ENCODE data around the gene SLC9A2.

Gene SLC9A2

GRCh38 chr2:102724016-102724490 lies 104.7 kb downstream of the SLC9A2 start:
- in situ Hi-C loops (cut with MboI; ENCODE audit: low sequenced_read_pairs), result no loop called here

- in situ Hi-C loops (cut with MboI; ENCODE audit: low sequenced_read_pairs), result no loop called here
Measured at GRCh38 chr2:102724553-102724952, 105.2 kb downstream of the SLC9A2 start.

GRCh38 chr2:102726128-102727087 lies 107.1 kb downstream of the SLC9A2 start:
- in situ Hi-C loops (cut with MboI; ENCODE audit: low sequenced_read_pairs), result no loop called here

GRCh38 chr2:102735416-102736109 lies 116.2 kb downstream of the SLC9A2 start:
- in situ Hi-C loops (cut with MboI; ENCODE audit: low sequenced_read_pairs), result no loop called here

- in situ Hi-C loops (cut with MboI; ENCODE audit: low sequenced_read_pairs), result no loop called here
Measured at GRCh38 chr2:102736110-102736409, 116.7 kb downstream of the SLC9A2 start.

GRCh38 chr2:102736410-102737409 lies 117.4 kb downstream of the SLC9A2 start:
- in situ Hi-C loops (cut with MboI; ENCODE audit: low sequenced_read_pairs), result no loop called here

- in situ Hi-C loops (cut with MboI; ENCODE audit: low sequenced_read_pairs), result no loop called here
Measured at GRCh38 chr2:102737431-102737830, 118.1 kb downstream of the SLC9A2 start.

- in situ Hi-C loops (cut with MboI; ENCODE audit: low sequenced_read_pairs), result no loop called here
Measured at GRCh38 chr2:102743259-102743658, 123.9 kb downstream of the SLC9A2 start.

- in situ Hi-C loops (cut with MboI; ENCODE audit: low sequenced_read_pairs), result no loop called here
Measured at GRCh38 chr2:102748107-102748506, 128.8 kb downstream of the SLC9A2 start.

GRCh38 chr2:102749938-102750337 lies 130.6 kb downstream of the SLC9A2 start:
- in situ Hi-C loops (cut with MboI; ENCODE audit: low sequenced_read_pairs), result no loop called here

- in situ Hi-C loops (cut with MboI; ENCODE audit: low sequenced_read_pairs), result no loop called here
Measured at GRCh38 chr2:102753563-102754159, 134.3 kb downstream of the SLC9A2 start.

- in situ Hi-C loops (cut with MboI; ENCODE audit: low sequenced_read_pairs), result no loop called here
Measured at GRCh38 chr2:102754456-102755145, 135.2 kb downstream of the SLC9A2 start.

- in situ Hi-C loops (cut with MboI; ENCODE audit: low sequenced_read_pairs), result no loop called here
Measured at GRCh38 chr2:102755284-102755683, 135.9 kb downstream of the SLC9A2 start.

- in situ Hi-C loops (cut with MboI; ENCODE audit: low sequenced_read_pairs), result no loop called here
Measured at GRCh38 chr2:102758439-102758838, 139.1 kb downstream of the SLC9A2 start.

Data from hTERT RPE-1 (cell line).